GM18526 (cell line): ENCODE data around the gene ARL10.

Experiments used
- POLR2A ChIP-seq: IDR thresholded peaks from 3 replicates; pipeline ENCODE4 v1.6.1; 2011; ENCODE audit not compliant: insufficient read length; ENCODE audit errors: extremely low read depth

The ARL10 gene

GRCh38 chr5:176353533-176353932 is 11.8 kb upstream of the ARL10 start:
- no peak for TF ChIP-seq POLR2A

GRCh38 chr5:176355400-176356178 is 9.7 kb upstream of the ARL10 start:
- TF ChIP-seq POLR2A = no peak

DNA sequence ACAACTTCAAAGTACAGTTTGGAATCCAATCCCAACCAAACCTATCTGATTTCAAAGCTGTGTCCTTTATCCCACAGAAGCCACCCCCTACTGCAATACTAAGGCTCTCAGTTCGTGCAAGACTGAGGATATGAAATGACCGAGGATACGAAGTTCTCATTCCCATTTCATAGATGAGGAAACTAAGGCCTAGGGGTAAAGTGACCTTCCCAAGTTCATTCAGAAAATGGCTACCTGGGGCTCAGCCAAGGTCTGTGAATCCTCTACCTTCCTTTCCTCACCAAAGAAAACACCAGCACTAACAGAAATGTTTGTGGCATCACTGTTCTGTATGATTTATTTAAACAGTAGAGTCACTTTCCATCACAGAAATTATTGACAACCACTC is 9.1 kb upstream of the ARL10 start:
- no peak for TF ChIP-seq POLR2A

- no peak for TF ChIP-seq POLR2A
Observed at GRCh38 chr5:176359658-176360057, 5.6 kb upstream of the ARL10 start.

GRCh38 chr5:176360894-176361436 is 4.3 kb upstream of the ARL10 start:
- TF ChIP-seq POLR2A = no peak

GRCh38 chr5:176361437-176362232 is 3.7 kb upstream of the ARL10 start, which contains the start of gene KIAA1191:
KIAA1191 (minus strand) TSS chr5:176361764; CDS start chr5:176359508, 2,256 bp downstream.
- TF ChIP-seq POLR2A = peak; percentile 97

- TF ChIP-seq POLR2A = no peak
Observed at GRCh38 chr5:176362233-176362490, 3.1 kb upstream of the ARL10 start.

DNA sequence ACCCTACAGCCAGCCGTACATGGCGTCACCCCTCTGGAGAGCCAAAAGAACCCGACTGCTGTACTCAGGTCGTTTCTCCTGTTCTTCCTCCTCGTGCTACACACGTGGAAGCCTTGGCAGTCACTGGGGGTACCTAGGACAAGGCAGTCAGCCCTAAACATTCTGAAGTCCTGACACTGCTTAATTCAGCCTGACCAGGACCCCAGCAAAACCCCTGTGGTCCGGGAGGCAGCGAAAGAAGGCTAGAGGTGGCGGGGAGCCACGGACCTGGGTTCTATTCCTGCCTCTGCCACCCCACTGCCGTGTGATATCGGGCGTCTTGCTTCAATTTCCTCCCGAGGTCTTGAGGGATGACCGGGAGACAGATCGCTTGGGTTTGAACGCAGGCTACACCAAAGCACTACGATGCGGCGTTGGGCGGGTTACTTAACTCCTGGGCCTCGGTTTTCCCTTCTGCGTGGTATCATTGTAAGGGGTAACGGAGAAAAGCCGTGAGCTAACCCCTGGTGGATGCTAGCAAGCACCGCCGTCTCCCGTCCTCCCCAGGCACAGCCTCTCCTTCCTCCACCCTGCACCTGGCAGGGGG is 429 bp upstream of the ARL10 start:
- TF ChIP-seq POLR2A = peak; percentile 24

DNA sequence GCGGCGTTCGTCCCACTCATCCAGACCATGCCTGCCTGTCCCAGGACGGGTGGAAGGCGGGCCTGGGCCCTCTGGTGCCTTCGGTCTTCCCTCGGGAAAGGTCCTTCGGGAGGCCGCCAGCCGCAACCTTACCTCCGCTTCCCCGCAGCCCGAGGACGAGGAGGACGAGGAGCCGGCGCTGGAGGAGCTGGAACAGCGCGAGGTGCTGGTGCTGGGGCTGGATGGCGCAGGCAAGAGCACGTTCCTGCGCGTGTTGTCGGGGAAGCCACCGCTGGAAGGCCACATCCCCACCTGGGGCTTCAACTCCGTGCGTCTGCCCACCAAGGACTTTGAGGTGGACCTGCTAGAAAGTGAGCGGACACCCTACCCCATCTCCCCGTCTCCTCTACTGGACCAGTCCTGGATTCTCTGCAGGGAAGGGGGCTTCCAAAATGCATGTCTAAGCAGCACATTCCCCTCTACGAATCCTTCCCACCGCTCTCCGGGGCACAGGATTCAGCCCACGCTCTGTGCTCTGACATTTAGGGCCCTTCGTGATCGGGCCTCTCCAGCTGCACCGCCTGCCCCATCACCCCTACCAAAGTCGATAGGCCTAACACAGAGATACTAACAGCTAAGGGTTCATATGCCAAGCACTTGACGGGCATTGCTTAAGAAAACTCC is 1.1 kb downstream of the ARL10 start:
- no peak for TF ChIP-seq POLR2A

- TF ChIP-seq POLR2A = no peak
Observed at GRCh38 chr5:176368726-176369125, 3.4 kb downstream of the ARL10 start.

GRCh38 chr5:176369934-176370711 is 4.8 kb downstream of the ARL10 start:
- no peak for TF ChIP-seq POLR2A

DNA sequence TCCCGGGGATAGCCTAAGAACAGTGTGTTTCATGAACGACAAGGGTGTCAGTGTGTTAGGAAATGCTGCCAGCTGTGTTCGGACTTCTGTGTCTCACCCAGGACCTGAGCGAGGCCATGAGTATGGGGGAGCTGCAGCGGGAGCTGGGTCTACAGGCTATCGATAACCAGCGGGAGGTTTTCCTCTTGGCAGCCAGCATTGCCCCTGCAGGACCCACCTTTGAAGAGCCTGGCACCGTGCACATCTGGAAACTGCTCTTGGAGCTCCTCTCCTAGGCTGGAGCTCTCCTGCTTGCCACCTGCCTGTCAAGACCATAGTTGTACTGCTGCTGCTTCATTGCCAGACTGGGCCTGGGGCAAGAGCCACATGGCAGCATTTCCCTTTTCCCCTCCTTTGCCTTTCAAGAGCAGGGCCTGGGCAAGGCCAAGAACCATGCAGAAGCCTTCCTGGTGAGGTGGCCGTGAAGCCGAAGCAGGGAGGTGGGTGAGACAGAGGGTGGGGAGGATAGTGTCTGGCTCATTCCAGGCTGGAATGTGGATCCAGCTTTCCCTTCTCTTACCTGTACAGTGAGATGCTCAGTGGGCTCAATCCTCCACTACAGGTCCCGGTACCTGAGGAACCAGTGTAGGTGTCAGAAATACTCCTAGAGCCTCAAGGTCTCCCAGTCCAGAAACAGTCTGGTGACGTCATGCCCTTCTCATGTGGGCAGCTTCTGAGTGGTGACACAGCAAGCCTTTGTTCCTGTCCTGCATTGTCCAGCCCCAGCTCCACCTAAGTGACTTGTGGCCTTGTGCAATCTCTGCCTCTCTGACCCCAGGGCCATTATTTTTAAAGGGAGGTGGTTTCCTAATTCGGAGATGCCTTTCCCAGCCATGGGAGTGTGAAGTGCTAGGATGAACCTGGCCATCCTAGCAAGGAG is 6.6 kb downstream of the ARL10 start:
- TF ChIP-seq POLR2A = no peak

- TF ChIP-seq POLR2A = no peak
Observed at GRCh38 chr5:176373100-176373818, 8.0 kb downstream of the ARL10 start.

DNA sequence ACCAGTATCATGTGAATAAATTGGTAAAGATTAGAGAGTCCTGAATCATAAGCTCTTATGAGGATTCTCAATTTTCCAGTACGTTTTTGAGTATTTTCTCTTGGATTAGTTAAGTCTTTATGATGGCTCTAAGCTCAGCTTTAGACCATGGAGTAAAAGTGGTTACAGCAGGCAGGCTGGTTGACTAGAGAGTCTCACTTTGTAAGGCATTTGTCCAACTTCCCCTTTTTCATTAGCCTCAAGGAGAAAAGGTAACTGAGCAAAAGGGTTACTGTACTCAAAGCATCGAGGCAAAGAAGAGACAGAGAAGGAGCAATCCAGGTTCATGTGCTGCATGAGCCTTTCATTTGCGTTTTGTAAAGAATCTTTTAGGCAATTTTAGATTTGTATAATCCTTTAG is 14.6 kb downstream of the ARL10 start:
- no peak for TF ChIP-seq POLR2A
